Activated naive CD4-positive, alpha-beta T cell treated with anti-CD3 and anti-CD28 coated beads, Interleukin-2, amount 50 U/mL, for 72 hours (primary cell): Measurements from ENCODE around the gene LASP1NB.
"Not testable (repeated sequence)": the region's sequence is repeated elsewhere in the genome, so short reads cannot be mapped to it uniquely, and the experiment has no call there.

Experiments used
- ATAC-seq, 2 donors: fragments of 150-1000 bp; cut with Tn5 transposase; 2 replicates each; pipeline ENCODE4 v1.10.0; 2021; ENCODE audit warnings: mild to moderate bottlenecking in 2 of 2, moderate library complexity in 2 of 2
- DNase-seq, 2 donors: peaks; one replicate each; pipeline ENCODE4 v3.0.0; 2021 to 2022; ENCODE audit warnings: low spot score in 2 of 2
- H3K27ac Mint-ChIP-seq, 2 donors: one replicate each; pipeline ENCODE4 v1.8.0; 2022; ENCODE audit warnings: mild to moderate bottlenecking in 2 of 2, mixed read lengths in 2 of 2
- H3K36me3 Mint-ChIP-seq, 2 donors: one replicate each; pipeline ENCODE4 v1.8.0; 2022; ENCODE audit warnings: mixed read lengths in 2 of 2
- H3K9me3 Mint-ChIP-seq, 2 donors: one replicate each; pipeline ENCODE4 v1.8.0; 2022; ENCODE audit warnings: mixed read lengths in 2 of 2

Gene LASP1NB

DNA sequence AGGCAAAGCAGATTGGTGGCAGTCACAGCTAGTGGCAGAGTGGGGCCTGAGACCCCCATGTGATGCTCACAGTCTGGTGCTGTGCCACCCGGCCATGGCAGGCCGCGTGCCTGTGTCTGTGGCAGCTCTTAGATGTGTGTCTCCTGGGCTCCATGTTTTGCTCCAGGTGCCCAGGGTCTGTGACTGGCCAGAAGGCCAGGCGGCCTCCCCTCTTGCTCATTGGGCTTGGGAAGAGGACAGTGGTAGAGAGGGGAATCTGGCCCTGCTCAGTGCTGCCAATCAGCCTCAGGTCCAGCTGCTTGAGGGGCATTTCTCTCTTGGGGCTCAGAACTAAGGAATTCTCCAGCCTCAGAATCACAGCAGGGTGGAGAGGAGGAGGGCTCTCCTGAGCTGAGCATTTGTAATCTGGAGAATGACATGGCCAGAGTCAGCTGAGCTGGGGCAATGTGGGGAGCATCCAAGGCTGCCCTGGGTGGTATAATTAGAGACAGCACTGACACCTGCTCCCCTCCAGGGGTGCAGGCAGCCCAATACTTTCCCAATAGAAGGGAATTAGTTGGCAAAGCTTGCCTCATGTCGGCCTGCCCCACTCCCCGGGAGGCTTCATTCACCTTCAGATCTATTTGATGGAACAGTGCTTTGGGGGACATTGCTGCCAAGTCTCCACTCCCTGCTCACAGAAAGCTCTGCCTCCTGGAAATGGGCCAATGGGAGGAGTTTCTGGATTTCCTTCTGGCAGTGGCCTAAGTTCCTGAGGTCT lies 2.7 kb upstream of the LASP1NB start:
- H3K36me3 Mint-ChIP-seq = no peaks in the 10 kb centered on the region
- ATAC-seq (no peak), DNase-seq (no peak)
- H3K27ac Mint-ChIP-seq = peak overlapping the region in 1 of 2 donors; percentile 67
- H3K9me3 Mint-ChIP-seq = no peaks in the 10 kb centered on the region

DNA sequence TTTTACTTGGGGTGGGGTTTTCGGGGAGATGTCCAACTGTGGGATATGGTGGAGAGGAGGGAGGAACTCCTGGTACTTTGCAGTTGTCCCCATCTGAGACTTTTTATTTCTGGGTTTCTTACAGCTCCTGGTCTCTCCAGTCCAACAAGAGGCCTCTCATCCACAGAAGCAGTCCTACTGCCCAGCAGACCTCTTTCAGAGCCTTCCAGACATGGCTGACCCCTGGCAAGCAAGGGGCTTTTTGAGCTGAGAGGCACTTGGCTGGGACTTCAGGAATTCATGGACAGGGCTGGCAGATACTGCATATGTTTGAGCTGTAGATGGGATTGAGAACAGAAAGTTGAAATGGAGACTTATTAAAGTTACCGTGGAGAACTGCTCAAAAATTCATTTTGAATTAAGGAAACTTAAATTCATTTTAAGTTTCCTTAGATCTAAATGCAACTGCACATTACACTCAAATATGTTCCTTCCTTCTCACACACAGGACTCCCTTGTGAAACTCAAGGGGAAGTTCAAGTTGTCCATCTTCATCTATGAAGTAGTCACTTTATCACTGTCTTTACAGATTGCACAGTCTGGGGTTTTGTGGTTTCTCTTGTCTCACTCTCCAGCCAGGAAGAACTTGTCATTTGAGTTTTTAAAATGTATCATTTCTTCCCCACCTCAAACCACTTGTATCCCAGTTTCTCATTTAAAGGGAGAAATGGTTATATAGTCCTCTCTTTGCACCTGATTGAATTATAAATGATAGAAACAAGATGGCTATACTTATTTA lies 1.1 kb downstream of the LASP1NB start:
- Mint-ChIP-seq H3K36me3 (no peaks in the 10 kb centered on the region), H3K9me3 (no peaks in the 10 kb centered on the region), H3K27ac (peak overlapping the region; percentile 65 to 74)
- no peak for DNase-seq
- peak; percentile 96 to 98 for ATAC-seq

- not testable (repeated sequence) for H3K27ac Mint-ChIP-seq, H3K9me3 Mint-ChIP-seq, DNase-seq, H3K36me3 Mint-ChIP-seq, ATAC-seq
Measured at GRCh38 chr17:38930782-38931181, 5.4 kb downstream of the LASP1NB start.

GRCh38 chr17:38933962-38934361 lies 8.5 kb downstream of the LASP1NB start:
- ATAC-seq, DNase-seq, H3K36me3 Mint-ChIP-seq, H3K9me3 Mint-ChIP-seq, H3K27ac Mint-ChIP-seq: not testable (repeated sequence)

- Mint-ChIP-seq H3K9me3 (no peaks in the 10 kb centered on the region), H3K36me3 (no peaks in the 10 kb centered on the region), H3K27ac (no peak overlapping the region)
- DNase-seq = no peak
- ATAC-seq = no peak
Measured at GRCh38 chr17:38939987-38940386, 14.6 kb downstream of the LASP1NB start.

- DNase-seq (no peak), ATAC-seq (no peak)
- Mint-ChIP-seq H3K36me3 (no peaks in the 10 kb centered on the region), H3K9me3 (no peaks in the 10 kb centered on the region), H3K27ac (no peak overlapping the region)
Measured at GRCh38 chr17:38940404-38940803, 15.0 kb downstream of the LASP1NB start.

DNA sequence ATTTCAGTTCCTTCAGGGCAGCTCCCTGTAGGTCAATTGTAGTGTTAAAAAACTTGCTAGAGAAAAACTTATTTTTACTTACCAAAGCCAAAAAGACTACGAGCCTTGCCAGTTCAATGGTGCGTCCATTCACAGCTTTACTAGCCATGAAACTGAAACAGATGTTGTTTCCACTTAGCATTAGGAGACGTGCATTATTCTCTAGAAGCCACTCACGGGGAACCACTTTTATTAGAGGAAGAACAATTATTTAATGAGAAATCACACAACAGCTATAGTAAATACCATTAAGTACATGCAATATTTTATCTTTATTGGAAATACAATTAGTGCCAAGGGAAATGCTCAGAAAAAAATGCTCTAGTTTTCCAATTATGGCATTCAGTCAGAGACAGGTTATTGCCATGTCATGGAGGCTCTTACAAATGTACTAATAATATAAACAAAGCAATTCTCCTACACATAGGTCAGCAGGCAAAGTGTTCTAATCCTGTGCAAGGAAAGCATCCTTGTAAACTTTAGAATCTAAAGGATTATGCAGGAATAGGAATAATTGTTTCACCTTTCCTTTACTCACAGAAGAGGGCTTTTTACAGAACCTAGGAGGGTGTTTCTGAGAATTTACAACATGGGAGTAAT lies 17.4 kb downstream of the LASP1NB start:
- ATAC-seq = no peak
- DNase-seq = no peak
- H3K36me3 Mint-ChIP-seq = no peaks in the 10 kb centered on the region
- no peaks in the 10 kb centered on the region for H3K9me3 Mint-ChIP-seq
- H3K27ac Mint-ChIP-seq = no peak overlapping the region

- peak; percentile 54 to 70 for ATAC-seq
Measured at GRCh38 chr17:38943607-38944006, 18.2 kb downstream of the LASP1NB start.

DNA sequence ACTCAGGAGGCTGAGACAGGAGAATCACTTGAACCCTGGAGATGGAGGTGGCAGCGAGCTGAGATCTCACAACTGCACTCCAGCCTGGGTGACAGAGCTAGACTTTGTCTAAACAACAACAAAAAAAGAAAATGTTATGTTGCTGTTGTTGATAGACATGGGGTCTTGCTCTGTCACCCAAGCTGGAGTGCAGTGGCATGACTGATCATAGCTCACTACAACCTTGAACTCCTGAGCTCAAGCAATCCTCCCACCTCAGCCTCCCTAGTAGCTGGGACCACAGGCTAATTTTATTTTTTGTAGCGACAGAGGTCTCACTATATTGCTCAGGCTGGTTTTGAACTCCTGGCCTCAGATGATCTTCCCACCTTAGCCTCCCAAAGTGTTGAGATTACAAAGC lies 21.8 kb downstream of the LASP1NB start:
- ATAC-seq = peak; percentile 63 to 65

More at GRCh38 chr17:38943607-38944006, 18.2 kb downstream of the LASP1NB start:
- Mint-ChIP-seq H3K27ac (peak overlapping the region; percentile 48 to 65), H3K9me3 (no peaks in the 10 kb centered on the region), H3K36me3 (no peaks in the 10 kb centered on the region)
- no peak for DNase-seq

GRCh38 chr17:38953800-38954199 lies 28.4 kb downstream of the LASP1NB start:
- not testable (repeated sequence) for H3K27ac Mint-ChIP-seq, DNase-seq, H3K36me3 Mint-ChIP-seq, ATAC-seq, H3K9me3 Mint-ChIP-seq

More for the DNA sequence above, 21.8 kb downstream of the LASP1NB start:
- no peak overlapping the region for H3K27ac Mint-ChIP-seq
- no peak for DNase-seq
- H3K36me3 Mint-ChIP-seq = no peaks in the 10 kb centered on the region
- H3K9me3 Mint-ChIP-seq = no peaks in the 10 kb centered on the region

DNA sequence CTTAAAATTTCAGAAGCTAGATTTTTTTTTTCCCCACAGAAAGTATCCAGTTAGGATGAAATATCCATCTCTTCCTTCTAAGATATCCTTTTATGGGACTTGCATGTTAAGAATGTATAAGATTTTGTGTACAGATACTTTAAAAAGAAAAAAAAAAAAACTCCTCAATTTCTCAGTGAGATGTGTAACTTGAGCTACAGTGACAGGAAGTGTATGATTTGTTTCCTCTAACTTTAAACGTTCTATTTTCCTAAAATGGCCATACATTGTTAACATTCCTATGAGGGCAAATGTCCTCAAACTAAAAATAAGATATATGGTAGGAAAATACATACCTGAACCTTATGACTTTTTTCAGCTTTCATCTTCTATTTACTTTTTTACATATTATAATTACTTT lies 32.9 kb downstream of the LASP1NB start:
- DNase-seq (no peak), ATAC-seq (no peak)
- Mint-ChIP-seq H3K27ac (no peak overlapping the region), H3K9me3 (no peaks in the 10 kb centered on the region), H3K36me3 (no peaks in the 10 kb centered on the region)

DNA sequence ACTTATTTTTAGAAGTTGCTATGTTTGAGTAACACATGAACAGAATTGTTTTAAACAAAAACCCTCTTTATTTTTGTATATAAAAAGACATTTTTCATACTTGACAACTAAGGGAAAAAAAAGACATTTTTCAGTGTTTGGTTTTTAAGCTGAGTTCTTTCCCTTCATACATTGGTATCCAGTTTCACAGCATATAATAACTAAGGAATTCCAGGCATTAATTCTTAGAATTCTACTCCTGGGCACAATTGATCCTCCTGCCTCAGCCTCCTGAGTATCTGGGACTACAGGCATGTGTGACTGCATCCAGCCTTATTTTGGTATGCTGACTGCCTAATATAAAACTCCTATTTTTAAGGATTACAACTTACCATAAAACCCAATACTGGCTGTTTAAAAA lies 33.3 kb downstream of the LASP1NB start:
- Mint-ChIP-seq H3K27ac (no peak overlapping the region), H3K9me3 (no peaks in the 10 kb centered on the region), H3K36me3 (no peaks in the 10 kb centered on the region)
- no peak for ATAC-seq
- DNase-seq = no peak

GRCh38 chr17:38959508-38959907 lies 34.1 kb downstream of the LASP1NB start:
- DNase-seq (no peak), ATAC-seq (peak in 1 of 2 donors; percentile 49)
- no peak overlapping the region for H3K27ac Mint-ChIP-seq
- no peaks in the 10 kb centered on the region for H3K36me3 Mint-ChIP-seq
- H3K9me3 Mint-ChIP-seq = no peaks in the 10 kb centered on the region

GRCh38 chr17:38960402-38960801 lies 35.0 kb downstream of the LASP1NB start:
- Mint-ChIP-seq H3K27ac (peak overlapping the region in 1 of 2 donors; percentile 29), H3K9me3 (no peaks in the 10 kb centered on the region), H3K36me3 (no peaks in the 10 kb centered on the region)
- ATAC-seq (peak in 1 of 2 donors; percentile 59), DNase-seq (no peak)

GRCh38 chr17:38961413-38961812 lies 36.0 kb downstream of the LASP1NB start:
- DNase-seq (no peak), ATAC-seq (no peak)
- no peak overlapping the region for H3K27ac Mint-ChIP-seq
- no peaks in the 10 kb centered on the region for H3K36me3 Mint-ChIP-seq
- no peaks in the 10 kb centered on the region for H3K9me3 Mint-ChIP-seq

- Mint-ChIP-seq H3K36me3 (peaks cover 0 to 4% of the 10 kb centered on the region in 2 donors), H3K27ac (peak within 1 kb of the TSS; percentile 0 to 77), H3K9me3 (no peaks in the 10 kb centered on the region)
- DNase-seq (peak; percentile 73), ATAC-seq (peak; percentile 96 to 98)
Measured at GRCh38 chr17:38967290-38967738, 41.9 kb downstream of the LASP1NB start, which contains the start of gene FBXO47. Gene FBXO47, minus strand, starts transcription at chr17:38967403. Its CDS starts 4,378 bp downstream, at chr17:38963025.

DNA sequence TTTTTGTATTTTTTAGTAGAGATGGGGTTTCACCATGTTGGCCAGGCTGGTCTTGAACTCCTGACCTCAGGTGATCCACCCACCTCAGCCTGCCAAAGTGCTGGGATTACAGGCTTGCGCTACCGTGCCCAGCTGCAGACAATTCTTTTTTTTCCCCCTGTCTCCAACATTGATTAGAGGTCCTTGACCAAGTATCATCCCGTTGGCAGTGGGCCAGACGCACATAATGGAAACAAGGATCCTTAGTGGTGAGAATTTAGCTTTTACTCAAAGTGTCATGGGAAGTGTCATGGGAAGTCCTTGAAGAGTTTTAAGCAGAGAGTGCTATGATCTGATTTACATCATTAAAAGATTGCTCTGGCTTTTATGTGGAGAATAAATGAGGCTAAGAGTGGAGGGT lies 43.9 kb downstream of the LASP1NB start:
- ATAC-seq (no peak), DNase-seq (no peak)
- H3K36me3 Mint-ChIP-seq = peaks cover 0 to 4% of the 10 kb centered on the region in 2 donors
- no peak overlapping the region for H3K27ac Mint-ChIP-seq
- H3K9me3 Mint-ChIP-seq = no peaks in the 10 kb centered on the region
